HG03280 (cell line): ENCODE measurements around the gene SKAP2.
"Not testable (repeated sequence)": the region's sequence is repeated elsewhere in the genome, so short reads cannot be mapped to it uniquely, and the experiment has no call there.

Experiments
- ATAC-seq: cut with Tn5 transposase; IDR thresholded peaks from one replicate; pipeline ENCODE4 v1.9.1; 2021; ENCODE audit warnings: mild to moderate bottlenecking, moderate library complexity; ENCODE audit not compliant: unreplicated experiment

SKAP2 gene

DNA sequence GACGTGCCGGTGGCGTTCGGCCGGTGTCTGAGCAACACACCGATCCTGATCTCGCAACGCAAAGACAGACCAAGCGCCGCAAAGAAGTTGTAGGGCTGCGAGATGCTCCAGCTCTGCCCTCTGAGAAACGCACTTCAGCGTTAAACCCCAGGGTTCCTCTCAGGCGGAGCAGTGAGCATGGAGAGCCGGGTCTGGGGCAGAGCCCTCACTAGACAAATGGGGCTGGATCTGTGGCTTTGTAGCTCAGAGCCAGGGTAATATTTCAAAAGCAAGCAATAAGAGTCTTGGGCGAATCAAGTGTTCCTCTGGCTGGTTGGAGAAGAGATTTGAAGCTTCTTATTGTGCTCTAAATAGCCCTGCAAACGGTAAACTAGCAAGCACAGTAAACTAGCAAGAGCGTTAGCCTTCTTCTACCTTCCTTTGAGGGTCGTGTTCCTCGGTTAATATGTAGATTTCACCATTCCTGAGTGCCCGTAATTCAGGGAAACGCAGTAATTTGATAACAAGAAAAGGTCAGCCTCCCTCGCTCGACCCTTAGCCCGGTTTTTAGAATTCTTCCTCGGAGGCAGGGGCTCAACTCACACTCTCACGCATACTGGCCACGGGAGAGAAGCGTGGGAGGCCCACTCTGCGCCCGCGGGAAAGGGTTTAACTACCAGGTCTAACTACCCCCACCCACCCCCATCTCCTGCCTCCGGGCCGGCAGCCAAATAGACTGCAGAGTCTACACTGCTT lies 6.7 kb downstream of the SKAP2 start:
- ATAC-seq = no peak

DNA sequence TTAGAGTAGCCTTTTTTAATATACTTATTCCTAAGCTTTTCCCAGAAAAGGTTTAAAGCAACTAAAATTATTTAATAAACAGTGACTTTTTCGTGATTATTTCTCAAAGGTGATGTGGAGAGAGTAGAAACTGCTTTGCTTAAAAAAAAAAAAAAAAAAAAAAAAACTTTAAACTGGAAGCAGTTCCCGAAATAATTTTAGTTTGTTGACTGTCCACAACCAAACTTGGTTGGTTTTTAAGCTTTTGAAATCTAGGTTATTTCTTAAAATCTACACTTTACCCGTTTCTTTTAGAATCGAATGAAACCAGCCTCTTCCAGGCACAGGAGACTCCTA lies 7.3 kb downstream of the SKAP2 start:
- ATAC-seq = no peak

DNA sequence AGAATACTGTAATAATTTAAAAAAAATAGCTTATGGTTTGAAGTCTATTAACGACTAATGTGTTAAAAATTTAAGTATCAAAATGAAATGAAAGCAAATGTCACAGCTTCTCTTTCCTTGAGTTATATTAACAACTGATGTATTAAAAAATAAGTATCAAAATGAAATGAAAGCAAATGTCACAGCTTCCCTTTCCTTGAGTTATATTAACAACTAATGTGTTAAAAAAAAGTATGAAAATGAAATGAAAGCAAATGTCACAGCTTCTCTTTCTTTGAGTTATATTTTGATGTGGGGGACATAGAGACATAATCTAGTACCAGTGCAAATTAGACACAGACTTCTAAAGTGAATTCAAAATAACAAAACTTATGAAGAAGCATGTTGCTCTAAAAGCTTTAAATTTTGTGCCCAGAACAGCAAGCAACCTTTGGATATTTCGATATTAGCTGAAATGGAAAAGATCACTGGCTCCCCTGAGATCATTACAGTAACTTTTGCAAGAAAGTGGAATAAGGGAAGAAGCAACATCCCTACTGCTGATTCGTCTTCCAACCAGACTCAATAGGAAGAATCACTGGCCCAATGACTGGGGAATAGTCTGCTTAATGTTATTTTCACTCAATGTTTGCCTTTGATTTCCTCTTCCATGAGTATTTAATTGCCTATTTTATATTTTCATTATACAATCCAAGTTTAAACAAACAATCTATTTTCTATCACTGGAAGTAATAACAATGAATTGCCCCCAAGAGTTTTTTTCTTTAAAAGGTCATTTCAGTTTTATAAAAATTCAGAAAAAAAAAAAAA lies 8.0 kb downstream of the SKAP2 start:
- no peak for ATAC-seq

DNA sequence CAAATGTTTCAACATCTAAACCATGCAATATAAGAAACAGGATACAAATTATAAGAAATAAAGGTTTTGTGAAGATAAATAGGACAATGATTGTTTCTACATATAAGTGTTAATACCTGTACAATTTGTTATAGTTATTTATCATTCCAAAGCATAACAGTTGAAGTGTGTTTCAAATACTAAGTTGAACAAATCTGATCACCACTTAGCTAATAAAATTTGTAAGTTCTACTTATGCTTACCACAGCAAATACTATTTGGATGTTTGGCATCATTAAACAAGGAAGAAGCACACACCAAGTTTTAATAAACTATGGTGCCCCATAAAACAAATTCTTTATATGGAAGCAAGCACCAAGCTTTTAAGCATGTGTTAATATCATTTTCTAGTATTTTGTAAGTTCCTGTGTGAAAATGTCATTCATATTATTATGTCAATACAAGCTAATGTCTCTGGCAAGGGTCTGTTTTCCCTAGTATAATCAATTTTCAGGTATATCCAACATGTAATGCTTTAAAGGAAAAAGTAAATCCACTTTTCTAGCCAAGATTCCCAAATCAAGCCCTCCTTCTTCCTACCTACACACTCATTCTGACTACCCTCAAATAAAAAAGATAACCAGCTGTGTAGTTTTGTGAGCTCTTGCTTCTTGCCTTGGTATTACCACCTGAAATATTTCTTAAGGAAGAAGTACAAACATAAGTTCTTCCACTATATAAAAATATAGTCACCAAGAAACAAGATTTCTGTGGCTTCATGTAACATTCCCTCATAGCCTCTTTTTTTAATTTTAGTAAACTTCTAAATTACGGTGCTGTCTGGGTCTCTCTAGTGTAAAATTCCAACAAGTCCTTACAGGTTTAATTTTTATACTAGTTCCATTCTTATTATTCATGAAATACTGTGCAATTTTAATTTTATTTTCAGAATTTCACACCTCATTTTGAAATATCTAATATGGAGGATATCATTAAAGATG lies 9.2 kb downstream of the SKAP2 start:
- ATAC-seq = no peak

DNA sequence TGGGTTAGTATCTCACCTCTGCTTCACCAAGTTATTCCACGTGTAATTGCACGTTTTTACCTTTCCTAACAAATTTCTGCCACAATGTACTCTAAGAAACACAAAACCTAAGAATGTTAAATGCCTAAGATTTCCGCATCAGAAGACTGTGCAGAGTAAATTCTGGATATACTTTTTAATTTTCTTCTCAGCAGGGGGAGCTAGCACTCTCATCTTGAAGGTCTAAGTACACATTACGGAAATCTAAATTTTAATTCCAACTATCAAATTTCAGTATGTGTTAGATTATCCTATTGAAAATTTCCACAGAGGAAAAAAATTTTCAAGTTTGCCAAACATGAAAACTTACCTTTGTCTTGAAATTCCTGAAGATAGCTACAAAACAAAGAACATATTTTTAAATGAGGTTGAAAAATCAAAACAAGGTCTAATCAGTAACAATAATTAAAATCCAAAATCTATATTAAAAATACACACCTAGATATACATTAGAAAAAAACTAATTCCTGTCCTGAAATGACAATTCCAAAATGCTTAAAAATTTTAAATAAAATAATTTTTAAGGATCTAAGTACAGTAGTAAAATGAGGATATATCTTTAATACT lies 10.5 kb downstream of the SKAP2 start:
- no peak for ATAC-seq

DNA sequence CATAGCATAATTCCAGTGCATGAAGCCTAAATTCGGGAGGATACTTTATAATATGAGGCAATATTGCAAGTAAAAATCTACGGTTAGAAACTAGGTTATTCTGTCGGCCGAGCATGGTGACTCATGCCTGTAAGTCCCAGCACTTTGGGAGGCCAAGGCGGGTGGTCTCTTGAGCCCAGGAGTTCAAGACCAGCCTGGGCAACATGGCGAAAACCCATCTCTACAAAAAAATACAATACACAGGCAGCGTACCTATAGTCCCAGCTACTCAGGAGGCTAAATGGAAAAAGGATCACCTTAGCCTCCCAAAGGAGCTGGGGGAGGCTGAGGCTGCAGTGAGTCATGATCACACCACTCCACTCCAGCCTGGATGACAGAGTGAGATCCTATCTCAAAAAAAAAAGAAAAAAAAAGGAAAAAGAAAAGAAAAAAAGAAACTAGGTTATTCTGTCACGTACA lies 14.2 kb downstream of the SKAP2 start:
- ATAC-seq = no peak

DNA sequence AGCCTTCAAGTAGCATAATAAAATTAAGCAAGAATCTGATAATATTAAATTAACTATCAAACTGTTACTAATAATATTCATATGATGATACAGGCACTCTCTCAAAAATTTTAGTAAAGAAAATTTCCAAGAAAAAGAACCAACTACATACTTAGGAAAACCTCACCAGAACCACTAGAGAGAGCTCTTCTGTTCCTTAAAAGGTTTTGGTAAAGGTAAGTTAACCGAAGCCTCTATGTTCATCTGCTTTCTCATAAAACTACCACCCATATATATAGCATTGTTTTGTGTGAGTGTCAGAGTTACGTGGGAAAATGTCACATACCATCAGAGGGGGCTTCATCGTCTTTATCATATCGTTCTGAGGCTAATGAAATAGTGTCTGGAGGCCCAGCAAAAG lies 20.7 kb downstream of the SKAP2 start:
- ATAC-seq = no peak

DNA sequence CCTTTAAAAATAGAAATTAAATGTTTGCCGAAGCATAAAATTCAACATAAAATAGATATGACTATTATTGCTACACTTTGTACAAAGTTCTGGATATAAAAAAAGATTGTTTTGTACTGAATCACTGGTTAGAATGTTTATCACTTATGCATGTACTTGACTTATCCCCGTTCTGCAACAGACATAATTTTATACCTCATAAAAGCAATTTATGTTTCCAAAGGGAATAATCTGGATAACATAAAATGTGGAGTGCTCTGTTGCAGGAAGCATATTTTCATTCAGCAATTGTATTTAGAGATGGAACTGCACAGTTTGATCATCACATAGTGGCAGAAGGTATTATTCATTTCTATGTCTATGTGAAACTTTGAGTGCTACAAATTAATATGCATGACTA lies 21.5 kb downstream of the SKAP2 start:
- ATAC-seq = no peak

DNA sequence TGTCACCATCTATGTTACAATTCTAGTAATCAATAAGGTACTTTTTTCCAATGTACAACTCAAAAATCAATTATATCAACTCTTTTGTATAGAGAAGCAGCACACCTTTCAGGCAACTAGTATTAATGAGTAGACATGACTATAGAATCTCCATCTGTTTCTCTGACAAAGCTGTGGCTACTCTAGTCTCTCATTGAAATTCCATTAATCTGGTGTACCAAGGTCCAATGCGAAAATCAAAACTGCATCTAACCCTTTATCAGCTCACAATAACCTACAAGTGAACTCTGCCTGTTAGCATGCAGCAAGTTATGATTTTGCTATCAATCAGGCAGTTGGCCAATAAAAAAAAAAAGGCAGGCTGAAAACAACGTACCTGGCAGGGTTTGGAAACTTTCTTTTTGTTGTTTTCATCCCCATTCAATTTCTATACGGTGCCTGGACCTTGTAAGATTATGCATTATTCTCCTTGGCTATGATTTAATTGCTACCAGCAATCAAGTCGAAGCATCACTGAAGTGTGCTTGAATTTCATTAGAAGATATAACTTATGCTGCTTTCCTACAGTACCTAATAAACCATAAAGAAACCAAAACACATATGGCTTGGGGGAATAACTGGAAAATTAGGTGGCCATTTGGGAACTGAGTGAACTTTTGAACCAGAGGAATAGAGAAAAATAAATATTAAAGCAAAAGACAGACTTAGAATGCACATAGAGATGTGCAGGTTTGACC lies 23.2 kb downstream of the SKAP2 start:
- no peak for ATAC-seq

DNA sequence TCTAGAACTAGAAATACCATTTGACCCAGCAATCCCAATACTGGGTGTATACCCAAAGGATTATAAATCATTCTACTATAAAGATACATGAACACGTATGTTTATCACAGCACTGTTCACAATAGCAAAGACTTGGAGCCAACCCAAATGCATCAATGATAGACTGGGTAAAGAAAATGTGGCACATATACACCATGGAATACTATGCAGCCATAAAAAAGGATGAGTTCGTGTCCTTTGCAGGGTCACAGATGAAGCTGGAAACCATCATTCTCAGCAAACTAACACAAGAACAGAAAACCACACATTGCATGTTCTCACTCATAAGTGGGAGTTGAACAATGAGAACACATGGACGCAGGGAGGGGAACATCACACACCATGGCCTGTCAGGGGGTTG lies 27.6 kb downstream of the SKAP2 start:
- not testable (repeated sequence) for ATAC-seq

DNA sequence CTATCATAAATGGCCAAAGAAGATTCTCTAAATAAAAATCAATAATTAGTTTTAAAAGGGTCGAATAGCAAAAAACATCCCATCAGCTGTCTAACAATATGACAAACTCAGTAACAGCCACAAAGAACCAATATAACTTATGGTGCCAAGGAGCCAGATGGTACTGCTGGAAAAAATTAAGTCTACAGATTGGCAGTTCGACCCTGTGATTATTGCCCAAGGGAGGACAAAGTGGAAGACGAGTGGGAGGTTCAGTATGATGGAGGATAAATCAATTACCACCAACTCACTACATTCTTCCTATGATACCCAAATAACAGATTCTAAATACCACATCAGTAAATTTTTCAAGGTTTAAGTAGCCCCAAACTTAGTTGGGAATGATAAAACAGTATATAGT lies 49.0 kb downstream of the SKAP2 start:
- no peak for ATAC-seq

DNA sequence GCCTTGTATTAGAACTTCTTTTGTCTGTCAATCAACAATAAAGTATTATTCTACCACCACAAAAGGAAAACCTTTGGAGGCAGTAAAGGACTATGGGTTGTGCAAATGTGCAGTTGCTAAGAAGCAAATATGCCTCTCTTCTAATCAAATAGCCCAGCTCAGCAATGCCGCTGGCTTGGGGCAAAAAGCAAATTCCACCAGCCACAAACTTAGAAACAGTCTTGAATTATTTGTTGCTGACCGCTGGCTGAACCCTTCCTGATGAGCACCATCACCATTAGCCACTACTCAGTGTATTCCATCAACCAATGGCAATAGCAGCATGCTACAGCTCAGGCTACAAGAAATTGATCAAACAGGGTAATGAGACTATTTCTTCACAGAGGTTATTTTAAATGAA lies 51.0 kb downstream of the SKAP2 start:
- no peak for ATAC-seq

DNA sequence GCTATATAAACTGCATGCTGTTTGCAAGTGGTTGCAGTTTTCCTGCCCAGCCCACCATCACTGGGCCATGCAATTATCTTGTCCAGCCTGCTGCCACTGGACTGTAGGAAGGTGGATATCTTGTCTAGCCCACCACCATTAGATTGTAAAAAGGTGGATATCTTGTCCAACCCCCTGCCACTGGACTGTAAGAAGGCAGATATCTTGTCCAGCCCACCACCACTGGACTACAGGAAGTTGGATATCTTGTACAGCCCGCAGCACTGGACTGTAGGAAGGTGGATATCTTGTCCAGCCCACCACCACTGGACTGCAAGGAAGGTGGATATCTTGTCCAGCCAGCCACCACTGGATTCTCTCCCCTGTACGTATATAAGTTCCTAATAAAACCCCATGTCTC lies 69.8 kb downstream of the SKAP2 start:
- ATAC-seq = no peak

DNA sequence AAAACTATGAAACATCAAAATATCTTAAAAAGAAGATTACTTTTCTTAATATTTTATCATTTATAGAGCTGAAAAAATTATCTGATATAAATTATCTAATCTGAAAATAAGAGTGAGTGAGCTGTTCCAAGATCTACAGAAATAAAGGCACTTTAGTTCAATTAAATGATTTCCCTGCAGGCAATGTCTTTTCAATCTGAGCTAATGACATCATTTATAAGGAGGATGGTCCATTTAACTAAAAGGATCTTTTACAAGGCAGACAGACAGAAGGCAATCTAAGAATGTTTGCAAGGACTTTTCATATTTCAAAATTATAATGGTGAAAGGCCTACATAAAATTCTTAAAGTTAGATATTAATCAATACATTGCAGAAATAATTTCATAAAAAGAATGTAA lies 71.8 kb downstream of the SKAP2 start:
- no peak for ATAC-seq

DNA sequence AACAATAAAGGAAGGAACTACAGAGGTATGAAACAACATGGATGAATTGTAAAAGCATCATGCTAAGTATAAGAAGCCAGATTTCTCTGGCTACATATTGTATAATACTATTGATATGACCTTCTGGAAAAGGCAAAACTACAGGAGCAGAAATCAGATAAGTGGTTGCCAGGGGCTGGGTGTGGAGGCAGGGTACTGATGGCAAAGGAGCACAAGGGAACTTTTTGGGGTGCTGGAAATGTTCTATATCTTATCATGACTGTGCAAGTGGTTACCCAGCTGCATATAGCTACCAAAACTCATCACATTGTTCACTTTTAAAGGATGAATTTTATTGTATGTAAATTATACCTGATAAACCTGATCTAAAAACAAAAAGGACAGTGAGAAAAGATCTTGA lies 72.4 kb downstream of the SKAP2 start:
- ATAC-seq = no peak

DNA sequence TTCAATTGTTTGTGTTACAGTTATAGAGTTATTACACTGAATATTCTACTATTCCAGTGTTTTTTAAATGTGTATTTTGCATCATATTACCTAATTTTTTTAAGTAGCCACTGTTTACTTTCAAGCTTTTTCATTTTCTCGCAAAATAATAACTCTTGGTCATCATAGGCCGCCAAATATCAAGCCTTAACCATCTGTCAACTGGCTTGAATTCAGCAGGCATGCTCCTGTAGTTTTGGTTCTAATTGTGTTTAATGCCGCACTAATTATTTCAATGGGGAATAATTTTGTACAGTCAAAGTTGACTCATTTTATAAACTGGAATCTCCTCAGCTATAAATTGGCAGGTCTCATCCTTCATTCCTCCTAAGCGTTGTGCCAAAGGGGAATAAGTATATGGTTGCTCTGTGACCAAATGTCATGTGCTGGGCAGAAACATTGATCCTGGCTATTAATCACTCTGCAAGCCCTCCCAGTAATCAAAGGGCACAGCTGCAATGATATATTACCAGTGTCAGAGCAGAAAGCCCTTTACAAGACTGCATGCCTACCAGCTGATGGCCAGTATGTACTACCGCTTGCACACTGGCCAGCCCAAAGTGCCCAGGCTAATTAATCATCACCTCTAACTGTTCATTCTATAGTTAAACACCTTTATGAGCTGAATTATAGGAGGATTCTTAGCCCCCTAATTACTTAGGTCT lies 74.8 kb downstream of the SKAP2 start:
- no peak for ATAC-seq

DNA sequence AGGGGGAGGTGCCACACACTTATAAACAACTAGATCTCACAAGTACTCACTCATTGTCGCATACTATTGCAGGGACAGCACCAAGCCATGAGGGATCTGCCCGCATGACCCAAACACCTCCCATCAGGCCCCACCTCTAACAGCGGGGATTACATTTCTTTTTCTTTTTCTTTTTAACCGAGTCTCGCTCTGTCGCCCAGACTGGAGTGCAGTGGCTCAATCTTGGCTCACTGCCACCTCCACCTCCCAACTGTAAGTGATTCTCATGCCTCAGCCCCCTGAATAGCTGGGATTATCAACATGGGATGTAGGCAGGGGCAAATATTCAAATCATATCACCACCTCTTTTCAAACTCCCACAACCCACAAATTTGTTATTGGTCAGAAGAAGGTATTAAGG lies 76.7 kb downstream of the SKAP2 start:
- no peak for ATAC-seq

DNA sequence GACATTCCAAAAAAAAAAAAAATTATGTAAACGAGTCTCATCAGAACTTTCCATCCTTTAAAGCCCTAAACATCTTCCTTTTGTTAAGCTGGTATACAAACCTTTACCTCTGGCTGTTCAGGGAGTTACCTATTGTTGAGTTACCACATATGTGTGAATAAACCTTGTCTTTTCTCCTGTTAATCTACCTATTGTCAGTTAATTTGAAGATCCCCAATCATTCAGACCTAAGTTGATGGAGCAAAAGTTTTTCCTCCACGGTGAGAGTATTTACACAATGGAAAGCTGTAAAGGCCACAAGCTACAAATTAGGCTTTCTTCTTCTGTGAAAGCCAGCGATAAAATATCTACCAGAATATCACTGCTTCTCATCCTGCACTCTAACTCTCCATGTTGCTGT lies 80.3 kb downstream of the SKAP2 start:
- ATAC-seq = no peak

DNA sequence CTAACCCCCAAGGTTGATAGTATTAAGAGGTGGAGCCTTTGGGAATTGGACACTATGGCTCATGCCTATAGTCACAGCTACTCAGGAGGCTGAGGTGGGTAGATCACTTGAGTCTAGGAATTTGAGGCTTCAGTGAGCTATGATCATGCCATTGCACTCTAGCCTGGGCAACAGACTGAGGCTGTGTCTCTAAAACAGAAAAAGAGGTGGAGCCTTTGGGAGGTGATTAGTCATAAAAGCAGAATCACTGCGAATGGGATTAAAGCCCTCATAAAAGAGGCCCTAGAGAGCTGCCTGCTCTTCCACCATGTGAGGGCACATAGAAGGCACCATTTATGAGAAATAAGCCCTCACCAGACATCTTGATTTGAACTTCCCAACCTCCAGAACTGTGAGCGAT lies 81.9 kb downstream of the SKAP2 start:
- ATAC-seq = no peak
